ENCODE data around the gene MED26. TPM values are rescaled to one million over a fixed set of nuclear protein-coding genes. Genes with fewer than 3 reads are reported as not detected.

Gene MED26
- total and polyA plus RNA-seq, 9 of the 15 experiments (the other 6 are each of a cell fraction or from before 2014, with no cell fraction given): 0.71 to 15.1 (median 6.2) TPM

GRCh38 chr19:16572332-16573211, 55.4 kb downstream of the MED26 start, which contains the start of gene SLC35E1 (continued):
- TF ChIP-seq NCOA1 (IDR thresholded peaks at IDR 0.05; ENCODE audit: low read depth): peak; percentile 62; the same call in 1 of the 2 replicates
- TF ChIP-seq FOXP4 (CRISPR knock-in tag; IDR thresholded peaks at IDR 0.05; ENCODE audit: borderline replicate concordance): no peak; the same call in 1 of the 2 replicates
- TF ChIP-seq PHTF2 (CRISPR knock-in tag; IDR thresholded peaks at IDR 0.05): no peak
- TF ChIP-seq TARDBP (IDR thresholded peaks at IDR 0.05): 0 out of 2 replicates have a peak, but pooled peaks have one; percentile 43
- no peak for TF ChIP-seq SRSF9 (IDR thresholded peaks at IDR 0.05; ENCODE audit: borderline replicate concordance, low read depth, low read length)
- peak; percentile 99 for TF ChIP-seq CREM (IDR thresholded peaks at IDR 0.05; ENCODE audit: low read depth)
- TF ChIP-seq MAFF (IDR thresholded peaks at IDR 0.05; ENCODE audit: low read length): no peak
- peak; percentile 50 for TF ChIP-seq CCNT2 (IDR thresholded peaks at IDR 0.05; ENCODE audit: borderline replicate concordance, extremely low read depth, insufficient read length, low read depth, low read length)
- no peak for TF ChIP-seq EZH2 (IDR thresholded peaks at IDR 0.05; ENCODE audit: borderline replicate concordance, low read depth, low read length)
- TF ChIP-seq SPI1 (IDR thresholded peaks at IDR 0.05; ENCODE audit: borderline replicate concordance, low read depth, low read length): peak; percentile 57; the same call in 1 of the 2 replicates
- TF ChIP-seq ETV1 (tag; conservative IDR thresholded peaks at IDR 0.05; ENCODE audit: low read depth): peak; percentile 93
- TF ChIP-seq PCBP1 (IDR thresholded peaks at IDR 0.05; ENCODE audit: low read depth, low read length, poor library complexity, severe bottlenecking): peak; percentile 76
- TF ChIP-seq SMAD2 (IDR thresholded peaks at IDR 0.05; ENCODE audit: low read depth, low read length): no peak
- TF ChIP-seq ZNF212 (CRISPR knock-in tag; IDR thresholded peaks at IDR 0.05): no peak
- TF ChIP-seq TOE1 (IDR thresholded peaks at IDR 0.05; ENCODE audit: borderline replicate concordance): 0 out of 2 replicates have a peak, but pooled peaks have one; percentile 61
- TF ChIP-seq TOE1 (CRISPR knock-in tag; IDR thresholded peaks at IDR 0.05; ENCODE audit: borderline replicate concordance, low read depth): no peak
- no peak for TF ChIP-seq ATF3 (IDR thresholded peaks at IDR 0.05)
- no peak for TF ChIP-seq ATF3 (CRISPR knock-in tag; conservative IDR thresholded peaks at IDR 0.05)
- peak; percentile 89 for TF ChIP-seq CREB3L1 (IDR thresholded peaks at IDR 0.05; ENCODE audit: borderline replicate concordance, low read depth)
- 0 out of 2 replicates have a peak, but pooled peaks have one; percentile 15 for TF ChIP-seq SMARCA5 (IDR thresholded peaks at IDR 0.05)
- peak; percentile 92; a peak in 3 of 4 replicates for TF ChIP-seq SIN3A (IDR thresholded peaks at IDR 0.05; ENCODE audit: borderline replicate concordance in 2 of 2, control insufficient read depth in 1 of 2, low read depth in 2 of 2, low read length in 2 of 2)
- TF ChIP-seq CHD4 (IDR thresholded peaks at IDR 0.05; ENCODE audit: insufficient read depth, insufficient replicate concordance, low read depth, low read length, poor library complexity, severe bottlenecking): no peak
- peak; percentile 5 for TF ChIP-seq NFYB (IDR thresholded peaks at IDR 0.05; ENCODE audit: extremely low read depth, insufficient read length)
- 0 out of 2 replicates have a peak, but pooled peaks have one; percentile 22 for TF ChIP-seq ZEB2 (IDR thresholded peaks at IDR 0.05)

Measured in K562 (cell line).